PC-9 (cell line): ENCODE measurements around the gene RAB15. TPM values are rescaled to one million over a fixed set of nuclear protein-coding genes. Genes with fewer than 3 reads are reported as not detected.

Source experiments
- BruUV-seq: library from RNA; stranded (reverse); fragments of 400-500 nt; replicated peaks from 2 replicates; lab custom pipeline; 2021; lab: Mats Ljungman, UMichigan
- CTCF ChIA-PET: fragments of 300-600 bp; sonication (Branson Sonifier 250); formaldehyde crosslinking; loops from one replicate; lab custom pipeline; 2022; ENCODE audit warnings: antibody characterized with exemption; lab: Charles Lee
- POLR2A ChIA-PET: fragments of 300-600 bp; sonication (Branson Sonifier 250); formaldehyde crosslinking; loops from one replicate; lab custom pipeline; 2022; ENCODE audit warnings: antibody characterized with exemption; ENCODE audit not compliant: unreplicated experiment; lab: Charles Lee
- DNase-seq, 2 experiments: peaks; one replicate each; pipeline versions ENCODE4 v3.0.0 to v3.0.0-alpha.2; 2015 to 2022; ENCODE audit warnings: mixed read lengths in 1 of 2
- H2AFZ ChIP-seq: fragments of 200-600 bp; sonication (generic); 2 replicates; pipeline ENCODE4 v1.8.1; 2017; ENCODE audit warnings: antibody characterized with exemption
- H3F3A ChIP-seq: fragments of 200-600 bp; sonication (generic); 2 replicates; pipeline ENCODE4 v1.8.1; 2017; ENCODE audit warnings: antibody characterized with exemption, mild to moderate bottlenecking, low read depth; ENCODE audit not compliant: insufficient read depth
- H3K27ac ChIP-seq: fragments of 200-600 bp; sonication (generic); 2 replicates; pipeline ENCODE4 v1.6.1; 2016; ENCODE audit warnings: mixed run types
- H3K27me3 ChIP-seq: fragments of 200-600 bp; sonication (generic); 2 replicates; pipeline ENCODE4 v1.6.1; 2016; ENCODE audit warnings: low read depth, mixed run types; ENCODE audit not compliant: insufficient read depth
- H3K36me3 ChIP-seq: fragments of 200-600 bp; sonication (generic); 2 replicates; pipeline ENCODE4 v1.6.1; 2016; ENCODE audit warnings: low read depth, mixed run types
- H3K4me1 ChIP-seq: fragments of 200-600 bp; sonication (generic); replicated peaks from 2 replicates; pipeline ENCODE4 v1.6.1; 2016; ENCODE audit warnings: mixed run types; ENCODE audit not compliant: insufficient read depth
- H3K4me2 ChIP-seq: fragments of 200-600 bp; sonication (generic); 2 replicates; pipeline ENCODE4 v1.6.1; 2017; ENCODE audit warnings: mixed run types
- H3K4me3 ChIP-seq: fragments of 200-600 bp; sonication (generic); 2 replicates; pipeline ENCODE4 v1.6.1; 2016; ENCODE audit warnings: mixed run types
- H3K79me2 ChIP-seq: fragments of 200-600 bp; sonication (generic); 2 replicates; pipeline ENCODE4 v1.6.1; 2017; ENCODE audit warnings: low read depth, mixed run types
- H3K9me2 ChIP-seq: fragments of 200-600 bp; sonication (generic); 2 replicates; pipeline ENCODE4 v1.8.1; 2017; ENCODE audit warnings: mild to moderate bottlenecking; ENCODE audit not compliant: insufficient read depth
- H3K9me3 ChIP-seq: fragments of 200-600 bp; sonication (generic); 2 replicates; pipeline ENCODE4 v1.8.1; 2016; ENCODE audit warnings: low read depth; ENCODE audit not compliant: insufficient read depth
- H4K20me1 ChIP-seq: fragments of 200-600 bp; sonication (generic); 2 replicates; pipeline ENCODE4 v1.8.1; 2017; ENCODE audit not compliant: insufficient read depth
- EZH2 ChIP-seq: fragments of 200-600 bp; sonication (generic); IDR thresholded peaks from 2 replicates; pipeline ENCODE4 v1.8.0; 2017; ENCODE audit warnings: antibody characterized with exemption, low read depth
- intact Hi-C: fragments of 100-400 bp; cut with micrococcal nuclease; formaldehyde crosslinking; loops from one replicate; pipeline ENCODE4 v1.10.0; 2022; ENCODE audit not compliant: unreplicated experiment
- total RNA-seq: library from RNA; stranded (reverse); gene quantifications from 2 replicates; pipeline ENCODE4 v1.2.3, GENCODE V29; 2021
- TF ChIP-seq, protein P1 (sequence below): fragments of 200-600 bp; sonication (generic); conservative IDR thresholded peaks from 2 replicates; pipeline ENCODE4 v1.6.1; 2017; ENCODE audit warnings: mixed run types, antibody characterized with exemption, mild to moderate bottlenecking, moderate library complexity

The RAB15 gene
- total RNA-seq, 1 experiment from 2014 or later, result 74.9 TPM

GRCh38 chr14:64934338-64934929, 37.7 kb downstream of the RAB15 start:
- intact Hi-C loops, result no loop called here
- no peak overlapping the region for H3K27ac ChIP-seq
- no peak overlapping the region for H3K4me2 ChIP-seq
- no peaks in the 10 kb centered on the region for H3K4me1 ChIP-seq
- peaks cover 8% of the 10 kb centered on the region; the same call in 1 of the 2 replicates for H3K79me2 ChIP-seq
- H3K27me3 ChIP-seq, result no peaks in the 10 kb centered on the region
- H2AFZ ChIP-seq, result no peak overlapping the region
- DNase-seq, result no peak
- no peak for TF ChIP-seq EZH2
- TF ChIP-seq, protein P1, sequence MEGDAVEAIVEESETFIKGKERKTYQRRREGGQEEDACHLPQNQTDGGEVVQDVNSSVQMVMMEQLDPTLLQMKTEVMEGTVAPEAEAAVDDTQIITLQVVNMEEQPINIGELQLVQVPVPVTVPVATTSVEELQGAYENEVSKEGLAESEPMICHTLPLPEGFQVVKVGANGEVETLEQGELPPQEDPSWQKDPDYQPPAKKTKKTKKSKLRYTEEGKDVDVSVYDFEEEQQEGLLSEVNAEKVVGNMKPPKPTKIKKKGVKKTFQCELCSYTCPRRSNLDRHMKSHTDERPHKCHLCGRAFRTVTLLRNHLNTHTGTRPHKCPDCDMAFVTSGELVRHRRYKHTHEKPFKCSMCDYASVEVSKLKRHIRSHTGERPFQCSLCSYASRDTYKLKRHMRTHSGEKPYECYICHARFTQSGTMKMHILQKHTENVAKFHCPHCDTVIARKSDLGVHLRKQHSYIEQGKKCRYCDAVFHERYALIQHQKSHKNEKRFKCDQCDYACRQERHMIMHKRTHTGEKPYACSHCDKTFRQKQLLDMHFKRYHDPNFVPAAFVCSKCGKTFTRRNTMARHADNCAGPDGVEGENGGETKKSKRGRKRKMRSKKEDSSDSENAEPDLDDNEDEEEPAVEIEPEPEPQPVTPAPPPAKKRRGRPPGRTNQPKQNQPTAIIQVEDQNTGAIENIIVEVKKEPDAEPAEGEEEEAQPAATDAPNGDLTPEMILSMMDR, result no peak
- no peak overlapping the region for H3K4me3 ChIP-seq
- H3K9me2 ChIP-seq, result no peaks in the 10 kb centered on the region
- no TSS peak for BruUV-seq
- ChIA-PET CTCF (interaction anchor here (0.6 kb wide), 1 partner anchor 215 kb away, joined by 3 read pairs; no protein-coding TSS in a partner anchor), POLR2A (no interaction called here)
- peaks cover 29% of the 10 kb centered on the region for H3K36me3 ChIP-seq
- H4K20me1 ChIP-seq, result no peaks in the 10 kb centered on the region
- no peaks in the 10 kb centered on the region for H3K9me3 ChIP-seq
- H3F3A ChIP-seq, result peaks cover 42% of the 10 kb centered on the region

GRCh38 chr14:64932231-64932630, 39.9 kb downstream of the RAB15 start:
- Histone ChIP-seq H3K36me3 (peaks cover 27% of the 10 kb centered on the region), H3K4me1 (no peaks in the 10 kb centered on the region), H2AFZ (no peak overlapping the region), H3K4me3 (no peak overlapping the region), H4K20me1 (no peaks in the 10 kb centered on the region), H3F3A (peaks cover 21% of the 10 kb centered on the region), H3K9me3 (no peaks in the 10 kb centered on the region), H3K9me2 (no peaks in the 10 kb centered on the region), H3K27me3 (no peaks in the 10 kb centered on the region), H3K27ac (no peak overlapping the region), H3K79me2 (no peaks in the 10 kb centered on the region), H3K4me2 (no peak overlapping the region)
- no peak for DNase-seq
- CTCF ChIA-PET, result interaction anchor here (0.6 kb wide), 1 partner anchor 413 kb away, joined by 5 read pairs; no protein-coding TSS in a partner anchor
- no TSS peak for BruUV-seq
- TF ChIP-seq, protein P1, result no peak
- no peak for TF ChIP-seq EZH2
- intact Hi-C loops, result no loop called here
- POLR2A ChIA-PET, result no interaction called here

DNA sequence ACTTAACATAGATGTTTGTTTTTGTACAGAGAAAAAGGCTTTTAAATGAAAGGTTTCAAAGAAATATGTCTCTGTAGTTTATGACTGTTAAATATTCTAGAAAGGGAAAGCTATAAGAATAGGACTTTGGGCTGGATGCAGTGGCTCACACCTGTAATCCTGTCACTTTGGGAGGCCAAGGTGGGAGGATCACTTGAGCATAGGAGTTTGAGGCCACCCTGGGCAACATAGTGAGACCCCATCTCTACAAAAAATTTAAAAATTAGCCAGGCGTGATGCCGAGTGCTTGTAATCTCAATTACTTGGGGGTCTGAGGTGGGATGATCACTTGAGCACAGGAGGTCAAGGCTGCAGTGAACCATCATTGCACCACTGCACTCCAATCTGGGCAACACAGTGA, 41.0 kb downstream of the RAB15 start:
- H3K9me2 ChIP-seq, result no peaks in the 10 kb centered on the region
- no peaks in the 10 kb centered on the region for H3K9me3 ChIP-seq
- H3K4me2 ChIP-seq, result no peak overlapping the region
- no peak overlapping the region for H3K27ac ChIP-seq
- no peak for DNase-seq
- peaks cover 19% of the 10 kb centered on the region; the same call in 1 of the 2 replicates for H3F3A ChIP-seq
- H4K20me1 ChIP-seq, result no peaks in the 10 kb centered on the region
- ChIA-PET CTCF (interaction anchor here (0.7 kb wide), 1 partner anchor 10 kb away, joined by 5 read pairs; no protein-coding TSS in a partner anchor), POLR2A (no interaction called here)
- peaks cover 38% of the 10 kb centered on the region for H3K36me3 ChIP-seq
- no peaks in the 10 kb centered on the region for H3K27me3 ChIP-seq
- no TSS peak for BruUV-seq
- intact Hi-C loops, result no loop called here
- no peaks in the 10 kb centered on the region for H3K4me1 ChIP-seq
- TF ChIP-seq, protein P1, result no peak
- no peak for TF ChIP-seq EZH2
- H3K79me2 ChIP-seq, result no peaks in the 10 kb centered on the region
- no peak overlapping the region for H3K4me3 ChIP-seq
- H2AFZ ChIP-seq, result no peak overlapping the region
